Hematopoietic multipotent progenitor cell treated with erythropoietin and hydrocortisone succinate and interleukin-3 and kit ligand, for 15 days (in vitro differentiated cells): ENCODE results near the gene SNED1.

Source experiments
- DNase-seq: peaks from one replicate; pipeline ENCODE4 v3.0.0-alpha.2; 2015; ENCODE audit warnings: low spot score

The SNED1 gene

DNA sequence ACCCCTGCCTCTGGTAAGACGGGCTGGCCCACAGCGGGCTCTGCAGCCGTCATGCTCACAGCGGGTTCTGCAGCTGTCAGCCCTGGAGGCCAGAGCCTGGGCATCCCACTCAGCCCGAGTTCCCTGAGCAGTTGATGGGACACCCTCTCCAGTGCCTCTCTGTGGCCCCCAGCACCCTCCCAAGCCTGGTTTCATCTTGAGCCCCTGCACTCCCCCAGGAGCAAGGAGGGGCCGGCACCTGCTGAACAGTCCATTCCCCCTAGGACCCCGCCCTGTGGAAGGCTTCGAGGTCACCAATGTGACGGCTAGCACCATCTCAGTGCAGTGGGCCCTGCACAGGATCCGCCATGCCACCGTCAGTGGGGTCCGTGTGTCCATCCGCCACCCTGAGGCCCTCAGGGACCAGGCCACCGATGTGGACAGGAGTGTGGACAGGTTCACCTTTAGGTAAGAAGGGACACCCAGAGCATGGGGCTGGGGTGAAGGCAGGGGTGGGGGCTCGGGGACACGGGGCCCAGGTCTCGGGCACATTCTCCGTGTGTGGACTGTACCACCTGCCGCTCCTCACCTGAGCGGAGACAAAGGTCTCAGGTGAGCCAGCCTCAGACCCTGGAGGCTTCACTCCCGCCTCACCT, 69.2 kb downstream of the SNED1 start:
- no peak for DNase-seq

DNA sequence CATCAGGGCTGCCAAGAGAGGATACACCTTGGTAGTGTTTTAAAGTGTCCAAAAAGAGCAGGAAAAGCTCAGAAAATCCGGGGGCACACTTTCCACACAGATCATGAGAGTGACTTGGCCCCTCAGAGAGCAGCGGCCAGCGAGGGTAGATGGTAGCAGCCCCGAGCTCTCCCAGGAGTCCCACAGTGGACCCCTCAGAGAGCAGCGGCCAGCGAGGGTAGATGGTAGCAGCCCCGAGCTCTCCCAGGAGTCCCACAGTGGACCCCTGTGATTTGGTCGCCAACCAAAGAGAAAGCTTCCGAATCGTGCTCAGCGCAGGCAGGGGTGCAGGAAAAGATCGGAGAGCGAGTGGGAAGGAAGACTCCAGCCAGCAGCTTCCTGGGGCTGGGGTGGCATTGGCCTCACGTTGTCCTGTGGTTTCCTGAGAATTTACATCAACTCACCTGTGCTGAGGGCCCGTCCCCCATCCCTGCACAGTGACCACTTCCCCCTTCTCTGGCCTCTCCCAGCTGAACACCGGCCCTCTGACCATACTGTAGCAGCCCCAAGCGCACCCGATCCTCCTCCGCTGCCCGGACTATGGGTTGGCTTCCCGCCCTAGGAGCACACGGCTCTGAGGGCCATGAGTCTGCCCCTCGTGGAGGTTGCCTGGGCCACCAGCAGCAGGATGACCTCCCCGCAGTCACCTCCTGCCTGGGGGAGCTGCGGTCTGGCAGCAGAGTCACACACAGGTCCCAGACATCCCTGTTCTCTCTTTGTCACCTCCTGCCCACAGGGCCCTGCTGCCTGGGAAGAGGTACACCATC, 69.9 kb downstream of the SNED1 start:
- DNase-seq, result no peak

DNA sequence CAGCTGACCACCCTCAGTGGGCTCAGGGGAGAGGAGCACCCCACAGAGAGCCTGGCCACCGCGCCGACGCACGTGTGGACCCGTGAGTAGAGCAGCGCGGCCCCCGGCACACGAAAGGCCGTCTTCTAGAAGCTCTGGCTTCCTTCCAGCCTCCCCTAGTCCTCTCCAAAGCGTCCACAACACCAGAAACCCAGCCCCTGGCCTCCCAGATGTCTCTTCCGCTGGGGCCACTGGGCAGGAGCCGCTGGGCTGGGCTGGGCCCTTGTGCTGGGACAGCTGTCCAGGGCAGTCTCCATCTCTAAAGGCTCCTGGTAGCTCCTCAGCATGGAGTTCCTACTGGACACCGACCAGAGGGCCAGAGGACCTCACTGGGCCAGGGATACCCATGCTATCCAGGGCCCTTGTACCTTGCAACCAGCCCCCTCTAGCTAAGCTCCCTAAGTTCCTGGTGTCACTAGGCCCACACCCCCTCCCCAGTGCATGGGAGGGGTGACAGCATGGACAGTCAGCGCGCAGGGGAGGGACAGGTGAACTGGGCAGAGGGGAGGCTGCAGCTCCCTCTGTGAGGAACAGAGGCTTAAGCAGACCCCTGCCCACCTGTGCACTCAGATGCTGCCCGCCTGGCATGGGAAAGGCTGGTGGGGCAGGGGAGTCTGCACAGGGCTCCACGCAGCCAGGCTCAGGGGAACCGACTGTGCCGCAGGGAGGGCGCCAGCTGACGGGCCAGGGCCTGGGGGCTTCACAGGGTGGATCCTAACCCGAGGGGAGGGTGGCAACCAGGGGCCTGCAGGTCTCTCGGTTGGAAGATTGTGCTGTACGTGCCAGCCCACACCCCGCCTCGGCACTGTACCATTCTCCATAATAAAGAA, 70.8 kb downstream of the SNED1 start:
- DNase-seq, result no peak

DNA sequence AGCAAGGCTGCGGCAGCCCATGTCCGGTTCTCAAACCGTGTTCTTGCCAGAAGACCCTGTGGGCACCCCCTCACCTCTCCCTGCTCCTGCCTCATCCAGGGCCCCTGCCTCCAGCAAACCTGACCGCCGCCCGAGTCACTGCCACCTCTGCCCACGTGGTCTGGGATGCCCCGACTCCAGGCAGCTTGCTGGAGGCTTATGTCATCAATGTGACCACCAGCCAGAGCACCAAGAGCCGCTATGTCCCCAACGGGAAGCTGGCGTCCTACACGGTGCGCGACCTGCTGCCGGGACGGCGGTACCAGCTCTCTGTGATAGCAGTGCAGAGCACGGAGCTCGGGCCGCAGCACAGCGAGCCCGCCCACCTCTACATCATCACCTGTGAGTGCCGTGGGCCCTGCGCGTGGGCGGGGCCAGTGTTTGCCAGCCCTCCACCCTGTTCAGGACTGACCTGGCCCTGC, 71.4 kb downstream of the SNED1 start:
- no peak for DNase-seq

DNA sequence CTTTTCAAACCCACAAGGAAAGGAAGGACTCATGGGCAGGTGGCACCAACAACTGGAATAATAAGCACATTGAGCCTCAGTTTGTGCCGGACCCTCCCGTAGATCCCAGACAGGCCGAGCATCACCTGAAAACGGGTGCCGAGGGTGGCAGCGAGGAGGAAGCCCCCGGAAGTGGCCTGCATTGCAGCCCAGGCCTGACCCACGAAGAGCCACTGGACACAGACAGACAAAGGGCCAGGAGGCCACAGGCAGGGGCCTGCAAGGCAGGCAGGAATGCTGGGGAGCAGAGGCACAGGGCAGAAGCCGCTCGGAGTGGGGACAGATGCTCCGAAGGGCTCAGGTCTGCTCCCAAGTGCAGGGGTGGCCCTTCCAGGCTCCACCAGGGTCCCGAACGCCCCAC, 71.9 kb downstream of the SNED1 start:
- no peak for DNase-seq

DNA sequence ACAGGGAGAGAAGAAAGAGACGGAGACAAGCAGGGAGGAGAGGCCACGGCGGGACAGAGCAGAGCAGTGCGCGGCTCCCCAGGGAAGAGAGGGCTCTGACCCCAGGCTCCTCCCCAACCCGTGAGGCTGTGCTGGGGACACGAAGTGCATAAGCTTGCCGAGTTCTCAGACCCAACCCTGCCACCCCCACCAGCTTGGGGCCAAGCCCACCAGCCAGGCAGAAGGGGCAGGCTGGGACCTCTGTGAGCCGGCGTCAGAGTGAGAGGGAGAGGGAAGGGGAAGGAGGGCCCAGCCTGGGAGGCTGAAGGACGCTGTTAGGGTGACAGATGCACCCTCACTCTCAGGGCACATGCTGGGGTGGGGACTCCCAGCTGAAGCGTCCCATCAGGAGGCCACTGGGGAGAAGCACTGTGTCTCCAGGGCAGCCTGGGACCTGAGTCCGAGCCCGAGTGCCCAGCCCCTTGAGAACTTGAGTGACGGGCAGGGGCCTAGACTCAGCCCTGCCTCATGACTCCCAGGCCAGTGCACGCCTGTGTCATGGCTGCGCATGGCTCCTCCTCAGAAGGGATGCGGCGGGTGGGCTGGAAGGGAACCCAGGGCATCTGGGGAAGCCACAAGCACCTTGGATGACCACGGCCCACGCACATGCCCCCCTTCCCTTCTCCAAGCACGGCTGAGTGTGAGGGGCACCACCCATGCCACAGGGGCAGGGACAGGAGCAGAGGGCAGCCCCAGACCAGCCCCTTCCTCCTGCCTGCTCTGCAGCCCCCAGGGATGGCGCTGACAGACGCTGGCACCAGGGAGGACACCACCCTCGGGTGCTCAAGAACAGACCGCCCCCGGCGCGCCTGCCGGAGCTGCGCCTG, 72.6 kb downstream of the SNED1 start:
- DNase-seq, result no peak

DNA sequence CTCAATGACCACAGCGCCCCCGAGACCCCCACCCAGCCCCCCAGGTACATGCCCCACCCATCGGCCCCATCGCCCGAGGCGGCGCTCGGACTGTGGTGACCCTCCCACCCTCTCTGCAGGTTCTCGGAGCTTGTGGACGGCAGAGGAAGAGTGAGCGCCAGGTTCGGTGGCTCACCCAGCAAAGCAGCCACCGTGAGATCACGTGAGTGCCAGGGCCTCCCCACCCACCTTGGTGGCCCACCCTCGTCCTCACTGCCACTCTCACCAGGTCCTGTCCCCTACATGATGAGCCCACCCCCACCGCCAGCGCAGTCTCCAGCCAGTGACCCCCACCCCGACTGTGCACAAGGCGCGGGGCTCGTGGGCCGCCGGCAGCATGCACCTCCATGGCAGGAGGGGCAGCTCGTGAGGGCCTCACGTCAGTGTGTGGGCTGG, 73.3 kb downstream of the SNED1 start:
- DNase-seq, result no peak

DNA sequence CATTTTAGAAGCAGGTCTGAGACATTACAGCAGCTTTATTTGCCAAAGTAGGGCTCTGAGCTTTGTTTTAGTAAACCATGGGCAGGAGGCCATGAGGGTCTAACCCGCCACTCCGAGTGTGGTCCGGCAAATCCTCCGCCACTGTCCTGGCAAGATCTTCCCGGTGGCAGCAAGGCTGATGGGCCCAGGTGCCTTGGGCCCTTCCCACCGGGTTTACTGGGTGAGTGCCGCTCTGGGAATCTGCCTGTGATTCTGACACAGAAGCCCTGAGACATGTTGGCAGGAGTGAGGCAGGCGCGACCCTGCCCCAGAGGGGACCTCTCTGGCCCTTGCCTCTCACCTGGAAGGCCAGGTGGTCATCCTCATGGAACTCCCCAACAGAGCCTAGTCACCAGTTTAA, 73.7 kb downstream of the SNED1 start:
- no peak for DNase-seq

DNA sequence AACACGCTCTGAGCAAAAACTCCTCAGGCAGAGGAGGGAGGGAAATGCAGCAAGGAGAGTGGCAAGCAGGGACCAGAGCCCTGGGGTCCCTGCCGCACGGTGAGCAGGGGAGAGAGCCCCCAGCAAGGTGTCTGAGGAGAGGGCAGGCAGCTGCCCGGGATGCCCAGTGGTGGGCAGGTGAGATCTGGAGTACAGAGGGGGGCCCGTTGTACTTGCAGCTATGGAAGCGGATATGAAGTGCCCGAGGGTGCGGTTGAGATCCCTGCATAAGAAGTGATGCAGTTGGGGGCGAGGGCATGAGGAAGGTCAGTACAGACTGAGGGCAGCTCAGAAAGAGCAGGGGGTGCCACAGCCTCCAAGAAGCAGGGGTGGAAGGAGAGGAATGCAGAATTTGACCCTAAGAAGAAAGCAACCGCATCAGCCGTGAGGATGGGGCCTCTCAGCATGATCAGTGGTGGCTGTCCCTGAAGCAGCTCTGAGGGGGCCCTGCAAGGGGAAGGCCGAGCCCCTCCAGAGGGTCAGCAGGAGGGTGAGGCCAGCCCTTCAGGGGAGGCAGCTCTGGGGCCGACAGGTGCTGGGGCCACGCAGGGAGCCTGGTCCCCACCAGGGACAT, 74.2 kb downstream of the SNED1 start:
- DNase-seq, result no peak

DNA sequence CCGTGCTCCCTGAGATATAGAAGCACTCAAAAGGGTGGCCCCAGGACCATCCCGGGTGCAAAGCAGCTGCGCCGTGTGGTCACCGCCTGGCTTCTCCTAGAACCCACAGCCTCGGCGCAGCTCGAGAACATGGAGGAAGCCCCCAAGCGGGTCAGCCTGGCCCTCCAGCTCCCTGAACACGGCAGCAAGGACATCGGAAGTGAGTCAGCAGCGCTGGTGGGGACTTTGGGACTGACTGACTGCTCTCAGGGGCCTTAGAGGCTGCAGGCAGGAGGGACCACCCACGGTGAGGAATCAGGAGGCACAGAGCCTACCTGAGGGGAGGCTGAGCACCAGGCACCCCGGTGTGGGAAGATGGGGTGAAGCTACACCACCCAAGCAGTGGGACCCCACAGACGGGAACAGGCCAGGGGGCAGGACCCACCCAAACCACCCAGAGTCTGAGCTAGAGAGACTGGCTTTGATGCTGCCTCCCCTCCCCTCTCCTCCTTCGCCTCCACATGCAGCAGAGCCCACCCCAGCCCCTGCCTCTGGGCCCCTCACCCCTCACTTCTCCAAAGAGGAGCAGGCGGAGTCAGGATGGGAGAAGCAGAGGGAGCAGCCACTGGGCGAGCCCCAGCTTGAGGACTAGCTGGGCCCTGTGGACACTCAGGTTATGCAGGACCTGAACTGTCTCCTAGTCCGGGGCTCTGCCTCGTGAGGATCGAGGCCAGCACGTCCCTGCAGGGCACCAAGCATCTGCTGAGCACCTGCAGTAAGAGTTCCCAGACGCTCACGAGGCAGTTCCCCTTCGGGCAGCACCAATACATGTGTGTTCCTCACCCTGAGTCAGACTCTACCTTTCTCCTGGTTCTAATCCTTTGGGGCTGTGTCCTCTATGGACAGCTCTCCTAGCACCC, 75.0 kb downstream of the SNED1 start:
- no peak for DNase-seq

DNA sequence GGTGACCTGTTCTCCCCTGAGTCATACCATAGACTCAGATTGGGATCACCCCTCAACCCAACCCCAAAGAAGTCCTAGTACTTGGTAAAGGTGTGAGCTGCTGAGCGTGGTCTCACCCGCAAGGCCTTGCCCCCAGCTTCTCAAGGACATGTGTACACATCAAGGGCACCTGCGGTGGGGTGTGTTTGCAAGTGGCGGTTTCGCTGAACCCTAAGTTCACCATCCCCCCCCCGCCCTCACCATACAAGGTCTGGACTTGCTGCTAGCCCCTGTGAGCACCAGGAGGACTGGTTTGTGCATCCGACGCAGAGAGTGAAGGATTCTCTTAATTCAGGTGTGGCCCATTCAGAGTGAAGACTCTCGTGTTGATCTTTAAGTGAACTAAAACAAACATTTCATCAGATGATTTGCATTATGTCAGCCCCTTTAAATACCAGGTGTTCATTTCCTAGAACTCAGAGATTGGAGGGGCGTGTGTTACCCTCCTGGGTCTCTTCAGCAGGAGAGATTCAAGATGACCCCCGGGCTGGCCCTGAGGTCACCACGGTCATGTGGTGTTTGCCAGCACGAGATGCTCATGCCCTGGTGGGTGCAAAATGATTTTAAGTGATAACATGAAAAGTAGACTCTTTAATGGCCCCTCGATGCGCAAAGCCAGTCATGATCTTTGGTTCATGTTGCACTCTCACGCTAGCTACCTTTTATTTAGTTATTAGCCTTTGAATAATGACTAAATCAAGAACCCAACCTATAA, 75.8 kb downstream of the SNED1 start:
- DNase-seq, result no peak

DNA sequence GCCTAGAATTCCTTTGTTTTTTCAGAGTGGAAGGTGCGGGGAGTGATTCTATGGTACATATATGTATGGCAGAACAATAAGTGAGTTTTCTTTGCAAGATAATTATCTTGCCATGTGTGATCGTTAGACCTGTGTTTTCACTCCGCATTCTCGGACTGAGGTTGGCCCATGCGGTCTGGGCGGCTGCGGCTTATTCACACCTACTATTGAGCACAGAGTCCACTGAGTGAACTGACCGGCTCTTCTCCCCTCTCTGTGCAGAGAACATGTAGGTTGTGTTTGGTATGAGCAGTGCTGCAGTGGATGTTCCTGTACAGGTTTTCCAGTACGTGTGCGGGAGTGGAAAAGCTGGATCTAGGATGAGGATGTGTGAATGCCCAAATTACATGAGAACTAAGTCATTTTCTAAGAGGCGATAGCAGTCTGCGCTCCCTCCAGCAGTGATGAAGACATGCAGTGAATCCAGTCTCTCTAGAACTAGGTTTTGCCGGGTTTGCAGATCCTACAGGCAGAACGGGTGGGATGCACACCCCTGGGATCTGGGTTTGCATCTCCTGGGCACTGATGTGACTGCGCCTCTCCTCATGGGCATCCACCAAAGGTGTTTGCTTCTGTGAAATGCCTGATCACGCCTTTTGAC, 76.6 kb downstream of the SNED1 start:
- no peak for DNase-seq

DNA sequence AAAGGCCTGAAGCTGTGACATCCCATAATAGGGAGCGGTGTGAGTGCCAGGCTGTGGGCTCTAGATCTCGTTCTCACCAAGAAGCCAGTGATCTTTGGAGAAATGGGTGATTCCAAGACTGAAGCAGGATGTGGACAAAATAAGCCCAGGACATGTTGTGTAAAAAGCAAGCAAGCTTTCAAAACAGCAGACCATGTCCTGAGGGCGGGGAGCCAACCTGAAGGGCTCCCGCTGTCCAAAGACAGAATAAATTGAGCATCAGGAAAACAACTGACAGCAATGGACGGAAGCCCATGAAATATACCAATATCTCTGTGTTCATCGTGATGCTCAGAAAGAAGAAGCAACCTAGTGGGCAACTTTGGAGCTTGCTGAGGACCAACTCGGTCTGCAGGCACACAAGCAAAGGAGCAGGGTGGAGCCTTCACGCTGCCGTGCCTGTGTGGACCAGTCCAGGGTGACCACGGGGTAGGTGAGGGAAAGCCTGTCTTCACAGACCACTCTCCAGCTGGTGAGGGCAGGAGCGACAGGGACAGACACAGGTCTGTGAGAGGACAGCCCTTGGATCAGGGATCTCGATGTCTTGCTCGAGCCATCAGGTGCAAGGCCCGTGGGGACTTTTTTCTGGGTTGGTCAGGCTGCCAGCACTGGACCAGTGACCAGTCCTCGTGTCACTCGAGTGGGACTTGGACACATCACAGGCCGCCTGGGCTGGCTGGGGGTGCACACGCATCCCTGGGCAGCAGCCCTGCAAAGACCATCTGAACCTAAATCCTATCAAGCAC, 82.2 kb downstream of the SNED1 start:
- no peak for DNase-seq

DNA sequence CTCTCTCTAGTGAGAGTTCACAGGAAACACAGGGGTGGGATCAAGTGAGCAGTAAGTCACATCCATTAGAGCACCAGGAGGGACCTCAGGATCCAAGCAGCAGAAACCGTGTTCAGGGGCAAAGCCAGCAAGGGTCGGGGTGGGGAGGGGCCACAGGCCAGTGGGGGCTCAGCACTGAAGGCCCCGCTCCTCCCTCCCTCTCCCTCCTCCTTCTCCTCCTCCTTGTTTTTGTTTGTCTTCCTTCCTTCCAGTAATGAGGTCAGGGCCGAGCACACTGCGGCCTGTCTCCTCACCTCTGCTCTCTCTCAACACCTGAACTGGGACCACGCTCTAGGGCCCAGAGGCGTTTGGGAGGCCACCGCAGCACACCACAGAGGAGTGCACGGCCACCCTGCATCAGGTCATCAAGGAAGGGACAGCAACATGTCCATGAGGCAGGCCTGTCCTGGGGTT, 82.8 kb downstream of the SNED1 start:
- no peak for DNase-seq

DNA sequence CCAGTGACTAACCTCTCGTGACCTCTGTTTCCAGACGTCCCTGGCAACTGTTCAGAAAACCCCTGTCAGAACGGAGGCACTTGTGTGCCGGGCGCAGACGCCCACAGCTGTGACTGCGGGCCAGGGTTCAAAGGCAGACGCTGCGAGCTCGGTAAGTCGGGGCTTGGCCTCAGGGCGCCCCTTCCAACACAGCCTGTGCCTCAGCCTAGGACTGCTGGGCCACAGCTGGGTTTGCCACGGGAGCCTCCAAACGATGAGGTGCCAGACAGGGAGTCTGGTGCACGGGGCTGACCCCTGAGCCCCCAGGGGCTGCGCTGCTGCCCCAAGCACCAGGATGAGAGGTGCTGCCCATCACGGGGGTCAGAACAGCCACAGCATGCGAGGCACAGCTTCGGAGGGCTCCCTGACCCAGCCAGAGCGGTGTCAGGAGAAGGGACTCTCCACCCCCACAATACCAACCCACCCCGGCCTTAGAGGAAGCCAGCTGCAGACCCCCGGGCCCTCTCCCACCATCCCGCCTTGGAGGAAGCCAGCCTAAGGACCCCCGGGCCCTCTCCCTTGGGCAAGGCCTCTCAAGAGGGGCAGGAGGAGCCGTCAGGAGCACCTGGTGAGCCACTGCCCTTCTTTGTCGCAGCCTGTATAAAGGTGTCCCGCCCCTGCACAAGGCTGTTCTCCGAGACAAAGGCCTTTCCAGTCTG, 83.4 kb downstream of the SNED1 start:
- no peak for DNase-seq

DNA sequence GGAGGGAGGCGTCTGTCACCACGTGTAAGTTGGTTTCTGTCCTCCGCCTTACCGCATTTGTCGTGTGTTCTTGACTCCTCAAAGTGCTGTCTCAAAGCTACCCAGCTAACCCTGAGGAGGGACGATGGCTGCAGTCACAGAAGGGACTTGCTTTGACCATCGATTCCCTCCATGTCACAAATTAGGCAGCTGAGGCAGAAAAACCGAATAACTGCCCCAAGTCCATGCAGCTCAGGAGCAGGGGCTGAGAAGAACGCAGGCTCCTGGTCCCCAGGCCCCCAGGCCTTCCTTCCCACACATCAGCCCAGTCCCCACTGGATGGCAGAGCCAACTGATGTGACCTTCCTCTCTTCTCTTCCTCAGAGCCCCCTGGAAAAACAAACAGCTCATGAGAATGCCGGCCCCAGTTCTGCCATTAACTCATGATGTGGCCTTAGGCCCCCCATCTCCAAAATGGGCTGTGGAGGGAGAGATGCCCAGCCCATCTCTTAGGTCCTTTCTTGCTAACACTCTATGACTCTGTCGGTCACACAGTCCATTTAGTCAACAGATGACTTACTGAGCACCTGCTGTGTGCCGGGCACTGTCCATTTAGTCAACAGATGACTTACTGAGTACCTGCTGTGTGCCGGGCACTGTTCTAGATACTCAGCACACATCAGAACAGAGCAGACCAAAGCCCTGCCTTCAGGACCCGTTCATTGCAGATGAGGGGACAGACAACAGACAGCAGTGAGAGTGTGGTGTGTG, 84.1 kb downstream of the SNED1 start:
- no peak for DNase-seq

DNA sequence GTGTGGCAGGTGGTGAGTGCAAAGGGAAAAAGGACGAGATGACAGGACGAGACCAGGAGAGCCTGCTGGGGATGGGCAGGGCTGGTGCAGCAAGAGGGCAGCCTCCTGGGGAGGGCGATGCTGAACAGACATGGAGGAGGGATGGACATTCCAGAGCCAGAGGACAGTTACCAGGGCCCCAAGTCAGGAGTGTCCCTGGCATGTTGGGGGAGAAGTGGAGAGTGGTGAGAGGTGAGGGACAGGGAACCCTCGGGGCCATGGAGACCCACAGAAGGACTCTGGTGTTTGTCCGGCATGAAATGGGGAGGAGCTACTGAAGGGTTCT, 84.6 kb downstream of the SNED1 start:
- no peak for DNase-seq
